GM12875 (cell line): ENCODE measurements around the gene MALAT1.
"Not testable (repeated sequence)": the region's sequence is repeated elsewhere in the genome, so short reads cannot be mapped to it uniquely, and the experiment has no call there.

Experiments used
- H3K4me3 ChIP-seq: one replicate; pipeline ENCODE4 v1.5.1; 2011; ENCODE audit warnings: low read depth, low read length, control low read depth
- CTCF ChIP-seq: IDR thresholded peaks from 2 replicates; pipeline ENCODE4 v1.5.1; 2011; ENCODE audit warnings: low read depth, mild to moderate bottlenecking, control low read depth, inconsistent platforms, low read length, moderate library complexity, borderline replicate concordance; ENCODE audit not compliant: insufficient read depth

The MALAT1 gene

GRCh38 chr11:65506772-65507505 is 8.1 kb downstream of the MALAT1 start:
- no peak overlapping the region for H3K4me3 ChIP-seq
- TF ChIP-seq CTCF = no peak

- H3K4me3 ChIP-seq = not testable (repeated sequence)
These were observed 13.5 kb downstream of the MALAT1 start for GRCh38 chr11:65512311-65512710.

GRCh38 chr11:65516135-65516968 is 17.5 kb downstream of the MALAT1 start:
- TF ChIP-seq CTCF = no peak
- H3K4me3 ChIP-seq = no peak overlapping the region

GRCh38 chr11:65518941-65519549 is 20.2 kb downstream of the MALAT1 start:
- H3K4me3 ChIP-seq = not testable (repeated sequence)

GRCh38 chr11:65521777-65522521 is 23.1 kb downstream of the MALAT1 start:
- H3K4me3 ChIP-seq = not testable (repeated sequence)

GRCh38 chr11:65522718-65523630 is 24.1 kb downstream of the MALAT1 start:
- peak overlapping the region; percentile 7 for H3K4me3 ChIP-seq

- H3K4me3 ChIP-seq = not testable (repeated sequence)
These were observed 24.8 kb downstream of the MALAT1 start for GRCh38 chr11:65523631-65523968.

- peak overlapping the region; percentile 13 for H3K4me3 ChIP-seq
- no peak for TF ChIP-seq CTCF
These were observed 25.3 kb downstream of the MALAT1 start for GRCh38 chr11:65524014-65524740.
